C4-2B (cell line): ENCODE data around the gene ZNF23.

ENCODE experiments used
- CTCF ChIP-seq: fragments of 450-650 bp; conservative IDR thresholded peaks from 2 replicates; pipeline ENCODE4 v1.5.1; 2017; ENCODE audit warnings: mild to moderate bottlenecking
- ZFX ChIP-seq: fragments of 450-650 bp; IDR thresholded peaks from 2 replicates; pipeline ENCODE4 v1.6.1; 2017

GRCh38 chr16:71493213-71493612 is 31.2 kb upstream of the ZNF23 start:
- TF ChIP-seq CTCF: no peak
- TF ChIP-seq ZFX: no peak
